HG03060 (cell line): ENCODE data around the gene SELENOO.
"Not testable (repeated sequence)": the region's sequence is repeated elsewhere in the genome, so short reads cannot be mapped to it uniquely, and the experiment has no call there.

Source experiments
- ATAC-seq: cut with Tn5 transposase; IDR thresholded peaks from one replicate; pipeline ENCODE4 v1.9.1; 2021; ENCODE audit warnings: low read depth, moderate number of reproducible peaks; ENCODE audit not compliant: unreplicated experiment

SELENOO gene

GRCh38 chr22:50198624-50199017, 2.2 kb upstream of the SELENOO start:
- ATAC-seq = no peak

GRCh38 chr22:50199251-50199721, 1.5 kb upstream of the SELENOO start:
- ATAC-seq = no peak

GRCh38 chr22:50199829-50200460, 866 bp upstream of the SELENOO start:
- no peak for ATAC-seq

GRCh38 chr22:50201191-50202129, 649 bp downstream of the SELENOO start:
- ATAC-seq = no peak

- ATAC-seq = no peak
Measured at GRCh38 chr22:50202130-50202666, 1.4 kb downstream of the SELENOO start.

- ATAC-seq = no peak
Measured at GRCh38 chr22:50203288-50203687, 2.5 kb downstream of the SELENOO start.

- no peak for ATAC-seq
Measured at GRCh38 chr22:50204571-50204970, 3.8 kb downstream of the SELENOO start.

GRCh38 chr22:50204998-50205397, 4.2 kb downstream of the SELENOO start:
- not testable (repeated sequence) for ATAC-seq

GRCh38 chr22:50205781-50206569, 5.2 kb downstream of the SELENOO start:
- ATAC-seq = no peak

GRCh38 chr22:50206599-50206998, 5.8 kb downstream of the SELENOO start:
- no peak for ATAC-seq

GRCh38 chr22:50207383-50208140, 6.8 kb downstream of the SELENOO start:
- no peak for ATAC-seq

- no peak for ATAC-seq
Measured at GRCh38 chr22:50208430-50208938, 7.7 kb downstream of the SELENOO start.

- no peak for ATAC-seq
Measured at GRCh38 chr22:50208939-50209892, 8.4 kb downstream of the SELENOO start.

GRCh38 chr22:50209893-50210292, 9.1 kb downstream of the SELENOO start:
- no peak for ATAC-seq

- no peak for ATAC-seq
Measured at GRCh38 chr22:50210378-50211139, 9.7 kb downstream of the SELENOO start.

GRCh38 chr22:50211147-50211546, 10.3 kb downstream of the SELENOO start:
- no peak for ATAC-seq

- no peak for ATAC-seq
Measured at GRCh38 chr22:50213263-50213662, 12.5 kb downstream of the SELENOO start.
